Gastroesophageal sphincter (tissue), 4 donors: ENCODE measurements around the gene PODN. TPM values are rescaled to one million over a fixed set of nuclear protein-coding genes. Genes with fewer than 3 reads are reported as not detected.

Source experiments
- ATAC-seq: fragments of 150-250 bp; one replicate; pipeline ENCODE4 v1.9.1; 2016; ENCODE audit warnings: mild to moderate bottlenecking, moderate library complexity
- H3K27ac ChIP-seq, 4 donors: fragments of 200-600 bp; sonication (generic) in 3 of 4; 1 replicate in 3 of 4; 2 replicates in 1 of 4; pipeline ENCODE4 v1.5.1; 2016 to 2019
- H3K27me3 ChIP-seq: fragments of 200-600 bp; sonication (generic); one replicate; pipeline ENCODE4 v1.5.1; 2019
- H3K36me3 ChIP-seq, 2 donors: fragments of 200-600 bp; sonication (generic); one replicate each; pipeline ENCODE4 v1.5.1; 2019; ENCODE audit warnings: control low read depth in 1 of 2
- H3K4me1 ChIP-seq, 3 donors: fragments of 200-600 bp; sonication (generic); 1 replicate in 2 of 3; 2 replicates in 1 of 3; pipeline ENCODE4 v1.5.1; 2016 to 2019; ENCODE audit warnings: control low read depth in 2 of 3
- H3K4me3 ChIP-seq, 2 donors: fragments of 200-600 bp; sonication (generic); one replicate each; pipeline ENCODE4 v1.5.1; 2019; ENCODE audit warnings: mild to moderate bottlenecking in 1 of 2, moderate library complexity in 1 of 2
- H3K9me3 ChIP-seq, 3 donors: fragments of 200-600 bp; sonication (generic); one replicate each; pipeline ENCODE4 v1.5.1; 2017 to 2019; ENCODE audit warnings: control low read depth in 2 of 3
- CTCF ChIP-seq, 4 experiments: fragments of 200-600 bp in 2 of 4; fragments of 450-650 bp in 2 of 4; sonication (generic) in 1 of 4; IDR thresholded peaks; one replicate each; pipeline ENCODE4 v1.5.1; 2017 to 2019; ENCODE audit warnings: antibody characterized with exemption in 4 of 4, mild to moderate bottlenecking in 2 of 4, moderate library complexity in 2 of 4
- EP300 ChIP-seq: sonication (generic); formaldehyde crosslinking; IDR thresholded peaks from one replicate; pipeline ENCODE4 v1.6.1; 2017; ENCODE audit warnings: antibody characterized with exemption, mild to moderate bottlenecking
- POLR2A ChIP-seq, 2 donors: fragments of 450-650 bp; IDR thresholded peaks; one replicate each; pipeline ENCODE4 v1.6.1; 2017; ENCODE audit warnings: antibody characterized with exemption in 2 of 2, mild to moderate bottlenecking in 2 of 2, moderate library complexity in 1 of 2
- POLR2AphosphoS5 ChIP-seq: sonication (generic); formaldehyde crosslinking; IDR thresholded peaks from one replicate; pipeline ENCODE4 v1.6.1; 2017; ENCODE audit warnings: antibody characterized with exemption
- WGBS, 2 donors: methylation state at CpG; one replicate each; pipeline ENCODE4 v1.1.5; 2018; ENCODE audit warnings: low coverage in 1 of 2; 5-methylcytosine and 5-hydroxymethylcytosine counted together
- total RNA-seq, 4 donors: library from RNA; depleted of rRNA; stranded (reverse); fragments of >200 nt; gene quantifications; one replicate each; pipeline ENCODE4 v1.1.0, GENCODE V29; 2016

The PODN gene
- total RNA-seq, 4 donors from 2014 or later: 60.4 to 170 (median 125) TPM

GRCh38 chr1:53062708-53063591, 937 bp downstream of the PODN start:
- Histone ChIP-seq H3K4me1 (peaks cover 0 to 50% (median 10%) of the 10 kb centered on the region in 3 donors), H3K27ac (peak overlapping the region in 3 of 4 donors; percentile 78 to 86 (median 81)), H3K27me3 (peaks cover 36% of the 10 kb centered on the region), H3K4me3 (peak overlapping the region; percentile 61 to 73), H3K36me3 (no peaks in the 10 kb centered on the region), H3K9me3 (no peaks in the 10 kb centered on the region)
- ATAC-seq: no peak
- TF ChIP-seq POLR2A (IDR thresholded peaks at IDR 0.05): no peak
- no peak for TF ChIP-seq CTCF (IDR thresholded peaks at IDR 0.05)
- no peak for TF ChIP-seq POLR2AphosphoS5
- WGBS, 2 donors: no CpG with 5 or more reads among the region's 61 CpGs

GRCh38 chr1:53063744-53064515, 1.9 kb downstream of the PODN start:
- no peaks in the 10 kb centered on the region for H3K36me3 ChIP-seq
- no peak for ATAC-seq
- peaks cover 0 to 49% (median 10%) of the 10 kb centered on the region in 3 donors for H3K4me1 ChIP-seq
- peak overlapping the region in 1 of 2 donors; percentile 73 for H3K4me3 ChIP-seq
- TF ChIP-seq POLR2A (IDR thresholded peaks at IDR 0.05) (no peak), CTCF (IDR thresholded peaks at IDR 0.05) (no peak), POLR2AphosphoS5 (no peak), EP300 (no peak)
- no peaks in the 10 kb centered on the region for H3K9me3 ChIP-seq
- H3K27me3 ChIP-seq: peaks cover 36% of the 10 kb centered on the region
- peak overlapping the region in 2 of 4 donors; percentile 78 to 86 for H3K27ac ChIP-seq
- 87% methylated on average over 8 of the region's 9 CpGs; no CpG with 5 or more reads in 1 of the 2 donors for WGBS, 2 donors

- 86 to 98% methylated on average over 5 to 7 of the region's 7 CpGs for WGBS, 2 donors
- TF ChIP-seq POLR2A (IDR thresholded peaks at IDR 0.05) (no peak), EP300 (no peak)
- ATAC-seq: no peak
- Histone ChIP-seq H3K9me3 (no peaks in the 10 kb centered on the region), H3K4me1 (peaks cover 0 to 40% (median 10%) of the 10 kb centered on the region in 3 donors), H3K27me3 (peaks cover 36% of the 10 kb centered on the region), H3K27ac (peak overlapping the region in 1 of 4 donors; percentile 86), H3K4me3 (peak overlapping the region in 1 of 2 donors; percentile 73), H3K36me3 (peaks cover 0 to 9% of the 10 kb centered on the region in 2 donors)
Observed at GRCh38 chr1:53065391-53065790, 3.4 kb downstream of the PODN start.

- peaks cover 0 to 15% of the 10 kb centered on the region in 2 donors for H3K36me3 ChIP-seq
- TF ChIP-seq CTCF (IDR thresholded peaks at IDR 0.05) (no peak), POLR2A (IDR thresholded peaks at IDR 0.05) (no peak), EP300 (no peak), POLR2AphosphoS5 (no peak)
- no peaks in the 10 kb centered on the region for H3K9me3 ChIP-seq
- no peak for ATAC-seq
- H3K27me3 ChIP-seq: peaks cover 30% of the 10 kb centered on the region
- H3K27ac ChIP-seq: peak overlapping the region in 3 of 4 donors; percentile 2 to 58 (median 50)
- H3K4me1 ChIP-seq: peaks cover 0 to 30% (median 10%) of the 10 kb centered on the region in 3 donors
- H3K4me3 ChIP-seq: peak overlapping the region in 1 of 2 donors; percentile 1
- 29 to 52% methylated on average over 3 to 4 of the region's 6 CpGs for WGBS, 2 donors
Observed at GRCh38 chr1:53066488-53066887, 4.5 kb downstream of the PODN start.
